H4 (cell line): ENCODE data around the gene NPHP3. TPM values are rescaled to one million over a fixed set of nuclear protein-coding genes. Genes with fewer than 3 reads are reported as not detected.
"Not testable (repeated sequence)": the region's sequence is repeated elsewhere in the genome, so short reads cannot be mapped to it uniquely, and the experiment has no call there.

Experiments
- DNase-seq: peaks from one replicate; pipeline ENCODE4 v3.0.0-alpha.2; 2015; ENCODE audit warnings: low spot score
- total RNA-seq: library from RNA; depleted of rRNA; stranded (reverse); fragments of >200 nt; shearing (Covaris generic); gene quantifications from 2 replicates; pipeline ENCODE4 v1.2.3, GENCODE V29; 2014; rRNA removed

NPHP3 gene, protein sequence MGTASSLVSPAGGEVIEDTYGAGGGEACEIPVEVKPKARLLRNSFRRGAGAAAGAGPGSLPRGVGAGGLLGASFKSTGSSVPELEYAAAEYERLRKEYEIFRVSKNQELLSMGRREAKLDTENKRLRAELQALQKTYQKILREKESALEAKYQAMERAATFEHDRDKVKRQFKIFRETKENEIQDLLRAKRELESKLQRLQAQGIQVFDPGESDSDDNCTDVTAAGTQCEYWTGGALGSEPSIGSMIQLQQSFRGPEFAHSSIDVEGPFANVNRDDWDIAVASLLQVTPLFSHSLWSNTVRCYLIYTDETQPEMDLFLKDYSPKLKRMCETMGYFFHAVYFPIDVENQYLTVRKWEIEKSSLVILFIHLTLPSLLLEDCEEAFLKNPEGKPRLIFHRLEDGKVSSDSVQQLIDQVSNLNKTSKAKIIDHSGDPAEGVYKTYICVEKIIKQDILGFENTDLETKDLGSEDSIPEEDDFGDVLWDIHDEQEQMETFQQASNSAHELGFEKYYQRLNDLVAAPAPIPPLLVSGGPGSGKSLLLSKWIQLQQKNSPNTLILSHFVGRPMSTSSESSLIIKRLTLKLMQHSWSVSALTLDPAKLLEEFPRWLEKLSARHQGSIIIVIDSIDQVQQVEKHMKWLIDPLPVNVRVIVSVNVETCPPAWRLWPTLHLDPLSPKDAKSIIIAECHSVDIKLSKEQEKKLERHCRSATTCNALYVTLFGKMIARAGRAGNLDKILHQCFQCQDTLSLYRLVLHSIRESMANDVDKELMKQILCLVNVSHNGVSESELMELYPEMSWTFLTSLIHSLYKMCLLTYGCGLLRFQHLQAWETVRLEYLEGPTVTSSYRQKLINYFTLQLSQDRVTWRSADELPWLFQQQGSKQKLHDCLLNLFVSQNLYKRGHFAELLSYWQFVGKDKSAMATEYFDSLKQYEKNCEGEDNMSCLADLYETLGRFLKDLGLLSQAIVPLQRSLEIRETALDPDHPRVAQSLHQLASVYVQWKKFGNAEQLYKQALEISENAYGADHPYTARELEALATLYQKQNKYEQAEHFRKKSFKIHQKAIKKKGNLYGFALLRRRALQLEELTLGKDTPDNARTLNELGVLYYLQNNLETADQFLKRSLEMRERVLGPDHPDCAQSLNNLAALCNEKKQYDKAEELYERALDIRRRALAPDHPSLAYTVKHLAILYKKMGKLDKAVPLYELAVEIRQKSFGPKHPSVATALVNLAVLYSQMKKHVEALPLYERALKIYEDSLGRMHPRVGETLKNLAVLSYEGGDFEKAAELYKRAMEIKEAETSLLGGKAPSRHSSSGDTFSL (N-terminal part only)
- 11.5 and 13.6 TPM in 2 replicates for total RNA-seq

DNA sequence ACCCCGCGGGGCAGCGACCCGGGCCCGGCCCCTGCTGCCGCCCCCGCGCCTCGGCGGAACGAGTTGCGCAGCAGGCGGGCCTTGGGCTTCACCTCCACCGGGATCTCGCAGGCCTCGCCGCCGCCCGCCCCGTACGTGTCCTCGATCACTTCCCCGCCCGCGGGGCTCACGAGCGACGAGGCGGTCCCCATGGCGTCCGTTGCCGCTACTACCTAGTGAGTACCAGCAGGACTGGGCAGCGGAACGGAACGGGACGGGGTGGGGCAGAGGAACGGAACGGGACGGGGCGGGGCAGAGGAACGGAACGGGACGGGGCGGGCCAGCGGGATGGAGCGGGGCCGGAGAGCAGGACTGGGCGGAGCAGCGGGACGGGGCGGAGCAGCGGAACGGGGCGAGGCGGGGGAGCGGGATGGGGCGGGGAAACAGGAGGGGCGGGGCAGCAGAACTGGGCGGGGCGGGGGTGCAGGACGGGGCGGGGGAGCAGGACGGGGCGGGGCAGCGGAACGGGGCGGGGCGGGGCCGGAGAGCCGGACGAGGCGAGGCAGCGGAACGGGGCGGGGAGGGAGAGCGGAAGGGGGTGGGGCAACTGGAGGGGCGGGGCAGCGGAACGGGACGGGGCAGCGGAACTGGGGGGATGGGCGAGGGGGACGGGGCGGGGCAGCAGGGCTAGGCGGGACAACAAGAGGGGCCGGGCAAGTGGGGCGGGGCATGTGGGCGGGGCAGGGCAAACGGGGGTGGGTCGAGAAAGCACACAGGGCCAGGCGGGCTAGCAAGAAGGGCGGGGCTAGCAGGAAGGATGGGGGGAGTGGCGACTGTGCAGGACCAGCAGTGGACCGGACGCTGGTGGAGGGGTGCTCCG, at the start of gene NPHP3:
TSS of gene NPHP3 (minus strand) at position 245 of the 859 bp plus-strand sequence. CDS start at position 191, 54 bp downstream.
- peak; percentile 92 for DNase-seq

DNA sequence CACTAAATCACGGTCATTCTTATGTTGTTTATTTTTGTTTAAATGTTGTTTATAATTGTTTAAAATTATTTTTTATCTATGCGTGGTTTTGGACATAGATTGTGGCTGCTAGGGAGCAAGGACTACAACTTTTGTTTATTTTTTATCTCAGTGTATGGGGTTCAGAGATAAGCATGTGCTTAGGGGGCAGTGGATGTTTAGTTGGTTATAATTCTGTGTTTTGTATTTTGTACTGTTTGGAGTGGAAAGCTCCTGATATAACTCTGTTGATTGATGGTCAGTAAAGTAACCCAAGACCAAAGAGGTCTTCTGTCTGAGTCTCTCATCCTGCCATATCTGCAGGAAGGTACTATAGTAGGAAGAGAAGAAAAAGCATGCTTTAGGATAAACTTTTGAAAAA, 36.5 kb upstream of the NPHP3 start:
- no peak for DNase-seq

DNA sequence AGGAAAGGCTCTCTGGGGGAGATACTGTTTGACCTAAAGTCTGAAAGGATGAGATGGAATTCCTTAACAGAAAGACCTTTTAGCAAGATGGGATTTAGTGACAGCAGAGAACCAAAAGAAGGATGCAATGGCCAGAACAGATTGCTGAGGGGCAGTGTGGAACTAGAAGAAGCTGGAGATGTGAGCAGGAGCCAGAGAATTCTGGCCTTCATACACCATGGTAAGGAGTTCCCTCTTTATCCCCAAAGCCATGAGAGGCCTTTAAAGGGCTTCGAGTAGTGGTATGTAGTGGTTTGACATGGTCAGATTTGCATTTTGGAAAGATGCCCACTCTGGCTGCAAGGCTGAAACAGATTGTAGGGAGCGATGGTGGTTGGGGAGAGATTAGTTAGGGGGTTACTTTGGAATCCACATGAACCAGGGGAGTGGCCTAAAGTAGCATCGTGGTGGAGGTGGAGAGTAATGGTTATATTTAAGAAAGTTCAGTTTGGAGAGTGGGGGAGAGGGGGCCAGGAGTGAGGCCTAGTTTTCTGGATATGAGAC, 34.0 kb upstream of the NPHP3 start:
- no peak for DNase-seq

DNA sequence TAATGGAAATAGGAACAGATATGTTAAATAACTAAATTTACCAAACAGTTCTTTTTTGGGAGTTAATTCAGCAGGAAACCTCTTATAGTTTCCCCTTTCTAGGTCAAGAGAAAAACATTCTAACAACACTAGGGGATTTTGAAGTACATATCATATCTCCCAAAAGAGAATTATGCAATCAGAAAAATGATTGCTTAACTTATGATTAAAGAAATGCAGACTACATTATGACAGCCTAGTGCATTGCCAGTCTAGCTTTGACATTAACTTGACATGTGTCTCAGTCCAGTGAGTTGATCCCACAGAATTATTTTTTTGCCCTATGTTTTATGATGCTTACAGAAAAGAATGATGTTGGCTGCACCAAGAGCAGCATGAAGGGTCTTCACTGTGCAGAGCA, 31.7 kb upstream of the NPHP3 start:
- no peak for DNase-seq

DNA sequence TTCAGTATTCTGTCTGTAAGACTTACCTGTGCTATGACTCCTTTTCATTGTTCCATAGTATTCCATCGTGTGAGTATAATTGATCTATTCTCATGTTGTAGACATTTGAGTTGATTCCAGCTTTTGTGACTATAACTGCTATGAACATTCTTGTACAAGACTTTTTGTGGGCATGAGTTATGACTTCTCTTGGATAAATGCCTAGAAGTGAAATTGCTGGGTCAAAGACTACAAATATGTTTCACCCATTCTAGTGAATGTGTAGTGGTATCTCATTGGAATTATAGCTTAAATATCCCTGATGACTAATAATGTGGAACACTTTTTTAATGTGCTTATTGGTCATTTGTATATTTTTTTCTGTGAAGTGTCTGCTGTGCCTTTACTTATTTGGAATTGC, 27.6 kb upstream of the NPHP3 start:
- no peak for DNase-seq

DNA sequence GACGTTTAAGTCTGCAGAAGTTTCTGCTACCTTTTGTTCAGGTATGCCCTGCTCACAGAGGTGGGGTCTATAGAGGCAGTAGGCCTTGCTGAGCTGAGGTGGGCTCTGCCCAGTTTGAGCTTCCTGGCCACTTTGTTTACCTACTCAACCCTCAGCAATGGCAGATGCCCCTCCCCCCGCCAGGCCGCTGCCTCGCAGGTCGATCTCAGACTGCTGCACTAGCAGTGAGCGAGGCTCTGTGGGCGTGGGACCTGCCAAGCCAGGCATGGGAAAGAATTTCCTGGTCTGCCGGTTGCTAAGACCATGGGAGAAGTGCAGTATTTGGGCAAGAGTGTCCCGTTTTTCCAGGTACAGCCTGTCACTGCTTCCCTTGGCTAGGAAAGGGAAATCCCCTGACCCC, 24.5 kb upstream of the NPHP3 start:
- not testable (repeated sequence) for DNase-seq

DNA sequence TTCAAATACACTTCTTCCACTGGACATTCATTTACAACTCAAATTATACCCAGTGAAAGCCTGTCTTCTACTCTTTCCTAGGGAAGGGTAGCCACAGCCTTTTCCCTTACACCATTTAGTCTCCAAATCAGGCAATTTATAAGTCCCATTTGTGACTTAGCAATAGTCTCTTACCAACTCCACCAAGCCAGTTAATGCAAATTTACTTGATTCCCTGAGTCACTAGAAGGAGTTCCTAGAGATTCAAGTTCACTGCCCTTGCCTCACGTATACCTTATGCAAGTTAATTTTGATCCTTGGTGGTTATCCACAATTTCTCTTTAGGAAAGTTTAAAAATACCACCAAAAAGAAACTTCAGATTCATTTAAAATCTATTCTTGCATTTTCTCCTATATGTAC, 16.1 kb upstream of the NPHP3 start:
- DNase-seq: no peak

DNA sequence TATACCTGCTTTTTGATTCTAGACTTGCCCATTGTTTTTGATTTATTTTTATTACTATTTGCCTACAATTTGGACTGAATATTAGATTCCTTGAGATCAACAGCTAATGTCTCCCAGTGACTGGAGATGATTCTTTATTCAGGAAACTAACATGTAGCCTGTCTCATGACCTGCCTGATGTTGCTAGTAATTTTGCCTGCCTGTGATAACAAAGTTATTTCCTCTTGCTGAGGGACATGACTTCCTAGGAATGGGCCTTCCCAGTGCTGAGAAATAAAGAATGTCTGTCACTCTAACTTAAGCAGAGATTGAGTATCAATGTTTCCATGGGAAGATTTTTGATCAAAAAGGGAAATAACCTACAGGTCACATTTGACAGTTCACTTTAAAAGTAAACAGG, 13.4 kb upstream of the NPHP3 start:
- no peak for DNase-seq

DNA sequence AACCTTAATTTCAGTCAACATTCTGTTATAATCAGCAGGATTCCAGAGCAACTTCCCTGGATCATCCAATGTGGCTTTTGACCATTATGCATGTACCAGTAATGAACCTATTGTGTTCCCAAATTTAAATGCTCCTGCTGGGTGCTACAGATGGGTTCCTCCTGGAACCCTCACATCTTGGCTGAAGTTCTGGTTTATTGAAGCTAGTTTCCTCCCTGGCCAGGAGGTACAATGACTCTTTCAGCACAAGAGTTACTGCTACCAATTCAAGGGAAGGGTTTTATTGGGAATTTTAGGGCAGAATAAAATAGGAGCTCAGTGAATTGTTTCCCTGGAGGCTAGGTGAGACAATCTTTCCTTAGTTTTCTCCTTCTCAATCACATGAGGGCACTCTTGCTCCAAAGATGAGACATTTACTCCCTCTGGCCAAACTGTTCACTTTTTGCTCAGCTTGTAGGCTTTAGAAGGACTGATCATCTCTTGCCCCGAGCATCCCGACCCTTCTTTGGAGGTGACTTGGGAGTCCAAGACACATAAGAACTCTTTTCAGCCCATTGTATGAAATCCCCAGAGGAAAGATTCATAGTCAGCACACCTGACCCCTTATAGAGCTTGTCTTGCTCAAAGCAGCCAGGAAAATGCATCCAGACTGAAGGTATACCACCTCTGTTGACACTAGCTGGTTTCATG, 8.8 kb upstream of the NPHP3 start:
- DNase-seq: peak; percentile 68

DNA sequence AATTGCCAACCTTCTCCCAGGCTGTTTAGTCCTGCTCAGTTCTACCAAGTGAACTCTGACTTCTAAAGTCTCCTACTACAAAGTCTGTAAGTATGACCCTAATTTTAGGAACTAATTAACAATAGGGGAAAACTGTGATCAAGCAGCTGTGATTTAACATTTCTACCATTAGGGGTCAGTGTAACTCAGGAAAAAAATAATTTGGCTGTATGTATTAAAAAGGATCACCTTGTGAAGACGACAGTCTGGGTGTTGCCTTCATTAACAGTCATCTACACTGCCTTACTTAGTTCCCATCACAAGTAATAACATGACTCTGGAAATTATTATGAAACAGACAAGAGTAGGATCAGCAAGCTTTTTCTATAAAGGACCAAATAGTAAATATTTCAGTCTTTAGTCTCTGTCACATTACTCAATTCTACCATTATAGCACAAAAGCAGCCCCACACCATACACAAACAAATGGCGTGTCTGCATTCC, 4.2 kb upstream of the NPHP3 start:
- DNase-seq: peak; percentile 22

DNA sequence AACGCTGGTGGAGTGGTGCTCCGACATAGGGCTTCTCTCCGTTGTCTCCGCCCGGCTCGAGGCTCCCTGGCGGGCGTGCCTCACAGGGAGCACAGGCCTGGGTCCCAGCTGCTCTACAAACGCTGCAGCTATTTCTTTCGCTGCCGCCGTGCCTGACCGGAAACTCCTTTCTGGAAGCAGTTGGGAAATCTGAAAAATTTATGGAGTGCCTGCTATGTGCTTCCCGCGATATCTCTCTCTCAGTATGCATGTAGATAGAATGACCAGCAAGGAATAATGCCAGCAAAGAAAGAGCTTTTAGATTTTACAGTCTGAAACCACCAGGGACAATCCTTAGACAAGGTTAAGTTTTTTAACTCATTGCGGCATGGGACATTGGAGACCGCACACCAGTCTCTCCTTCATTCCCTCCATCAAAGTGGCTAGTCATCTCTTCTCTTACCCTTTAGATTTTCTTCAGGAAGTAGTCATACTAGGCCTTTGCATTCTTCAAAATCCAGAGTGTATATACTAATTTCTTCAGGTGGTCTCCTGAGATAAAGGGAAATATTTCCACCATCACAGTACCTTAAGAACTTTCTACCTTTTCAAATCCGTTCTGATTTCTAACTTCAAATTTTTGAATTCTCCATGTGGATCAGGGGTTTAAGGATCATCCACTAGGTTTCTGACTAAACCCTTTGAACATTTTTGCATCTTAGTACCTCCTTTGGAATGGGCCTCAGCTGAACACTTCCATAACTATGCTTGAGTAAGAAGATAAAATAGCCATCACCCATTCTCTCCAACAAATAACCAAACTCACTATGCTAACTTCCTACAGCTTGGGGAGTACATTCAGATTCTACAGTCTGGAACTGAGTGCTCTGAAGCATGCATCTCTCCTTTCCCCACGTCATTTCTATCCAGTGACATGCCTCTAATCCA, 1.1 kb upstream of the NPHP3 start:
- DNase-seq: no peak

DNA sequence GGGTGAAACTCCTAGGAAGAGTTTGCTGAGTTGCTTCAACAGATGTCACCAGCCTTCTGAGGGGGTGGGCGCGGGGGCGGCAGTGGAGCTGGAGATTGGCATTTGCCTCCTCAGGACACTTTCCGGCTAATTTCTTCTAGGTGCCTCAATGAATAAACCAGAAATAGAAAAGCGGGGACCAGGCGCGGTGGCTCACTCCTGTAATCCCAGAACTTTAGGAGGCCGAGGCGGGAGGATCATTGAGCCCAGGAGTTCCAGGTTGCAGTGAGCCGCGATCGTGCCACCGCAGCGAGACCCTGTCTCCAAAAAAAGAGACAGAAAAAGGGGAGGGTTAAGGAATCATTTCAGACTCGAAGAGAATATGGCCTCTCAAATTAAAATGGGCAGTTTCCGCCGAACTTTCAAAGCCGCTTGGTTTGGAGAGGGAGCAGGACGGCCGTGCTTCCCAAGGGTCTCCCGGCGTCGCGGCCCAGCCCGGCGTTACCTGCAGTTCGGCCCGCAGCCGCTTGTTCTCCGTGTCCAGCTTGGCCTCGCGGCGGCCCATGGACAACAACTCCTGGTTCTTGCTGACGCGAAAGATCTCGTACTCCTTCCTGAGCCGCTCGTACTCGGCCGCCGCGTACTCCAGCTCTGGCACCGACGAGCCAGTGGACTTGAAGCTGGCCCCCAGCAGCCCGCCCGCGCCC, 587 bp downstream of the NPHP3 start:
- peak; percentile 69 for DNase-seq

DNA sequence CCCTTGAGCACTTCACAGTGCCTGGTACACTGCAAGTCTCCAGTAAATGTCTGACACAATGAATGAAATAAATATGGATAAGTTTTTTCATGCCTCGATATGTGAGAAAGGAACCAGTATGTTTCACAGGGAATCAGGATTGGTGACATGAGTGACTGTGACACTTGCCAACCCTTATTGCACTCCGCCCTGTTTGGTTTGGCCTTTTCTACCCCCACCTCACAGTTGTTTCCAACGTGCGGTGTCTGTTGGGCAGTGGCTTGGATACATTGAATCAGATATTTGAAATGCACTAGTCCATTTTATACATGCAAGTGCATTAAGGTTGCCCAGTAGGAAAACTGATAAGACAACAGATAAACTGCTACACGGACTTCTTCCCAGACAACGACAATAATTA, 2.0 kb downstream of the NPHP3 start:
- DNase-seq: no peak

DNA sequence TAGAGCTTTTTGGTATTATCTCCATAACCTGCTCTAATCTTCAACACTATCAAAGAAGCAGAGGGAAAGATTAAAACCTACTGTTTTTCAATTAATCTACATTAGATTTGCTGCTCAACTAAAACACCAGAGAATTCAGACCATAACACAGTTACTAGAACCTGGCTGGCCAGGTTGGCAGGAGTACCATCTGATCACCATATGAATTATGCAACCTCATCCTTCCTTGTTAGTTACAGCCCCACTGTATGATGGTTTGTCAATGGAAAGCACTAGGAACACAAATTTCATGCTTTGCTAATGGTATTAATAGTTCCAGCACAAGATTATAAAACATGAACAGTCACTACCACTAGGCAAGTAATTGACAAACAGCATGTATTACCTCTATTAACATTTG, 5.8 kb downstream of the NPHP3 start:
- DNase-seq: no peak

DNA sequence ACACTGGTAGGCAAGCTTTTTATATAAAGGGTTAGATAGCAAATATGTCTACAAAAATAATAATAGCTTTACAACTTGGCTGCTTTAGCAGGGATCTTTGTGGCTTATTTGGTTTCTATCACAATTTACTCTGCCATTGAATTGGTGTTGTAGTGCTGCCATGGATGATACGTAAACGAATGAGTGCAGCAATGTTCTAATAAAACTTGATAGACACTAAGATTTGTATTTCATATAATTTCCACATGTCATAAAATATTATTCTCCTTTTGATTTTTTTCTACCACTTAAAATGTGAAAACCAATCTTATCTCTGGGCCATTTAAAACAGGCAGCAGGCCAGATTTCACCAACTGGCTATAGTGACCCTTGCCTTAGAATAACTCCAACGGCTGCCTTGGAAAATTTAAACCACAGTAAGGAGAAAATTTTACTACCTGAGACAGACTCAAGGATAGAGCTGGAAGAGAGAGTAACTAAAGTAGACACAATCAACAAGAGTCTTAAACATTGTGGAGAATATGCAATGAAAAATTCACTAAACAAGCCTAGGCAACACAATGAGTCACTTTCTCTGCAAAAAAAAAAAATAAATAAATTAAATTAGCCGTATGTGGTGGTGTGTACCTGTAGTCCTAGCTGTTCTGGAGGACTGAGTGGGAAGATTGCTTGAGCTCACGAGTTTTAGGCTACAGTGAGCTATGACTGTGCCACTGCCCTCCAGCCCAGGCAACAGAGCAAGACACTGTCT, 8.1 kb downstream of the NPHP3 start:
- DNase-seq: no peak

DNA sequence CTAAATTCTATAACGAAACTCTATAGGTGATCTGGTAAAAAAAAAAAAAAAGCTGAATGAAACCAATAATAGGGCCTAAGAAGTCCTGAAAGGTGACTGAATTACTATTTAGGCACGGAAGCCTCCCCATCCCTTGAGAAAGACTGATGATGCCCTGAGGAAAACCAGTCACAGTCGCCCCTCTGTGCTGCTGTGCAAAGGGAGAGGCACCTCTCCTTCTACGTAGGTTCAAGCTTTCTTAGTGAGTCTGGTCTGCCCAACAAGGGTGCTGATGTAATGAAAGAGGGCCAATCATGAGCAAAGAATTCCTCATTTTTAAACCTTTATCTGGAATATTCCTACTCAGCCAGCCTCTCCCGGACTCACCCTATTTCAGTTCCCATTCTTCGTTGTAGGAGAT, 11.9 kb downstream of the NPHP3 start:
- DNase-seq: no peak

DNA sequence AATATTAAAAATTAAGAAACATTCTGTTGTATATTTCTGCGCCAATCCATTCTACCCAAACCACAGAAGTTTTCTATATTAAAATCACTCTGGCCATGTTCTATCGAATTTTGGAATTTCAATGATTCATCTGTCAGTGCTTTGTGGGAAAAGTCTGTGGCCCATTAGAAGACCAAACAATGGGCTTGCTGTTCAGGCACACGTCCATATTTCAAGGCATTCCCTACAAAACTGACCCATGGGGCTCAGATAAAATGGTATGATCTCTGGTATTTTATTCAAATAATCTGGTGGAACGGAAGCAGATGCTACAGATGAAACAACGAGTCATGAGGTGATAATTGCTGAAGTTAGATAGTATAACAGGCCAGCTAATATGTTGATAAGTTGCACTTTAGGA, 12.4 kb downstream of the NPHP3 start:
- DNase-seq: no peak
